ENCODE data around the gene SERGEF. TPM values are rescaled to one million over a fixed set of nuclear protein-coding genes. Genes with fewer than 3 reads are reported as not detected.

Gene SERGEF
- total and polyA plus RNA-seq, 2 of the 13 experiments (the other 11 are each of a cell fraction or from before 2014, with no cell fraction given): 54.5 to 114 TPM

- TF ChIP-seq YEATS2 (CRISPR knock-in tag; IDR thresholded peaks at IDR 0.05; ENCODE audit: borderline replicate concordance): peak; percentile 27; the same call in 1 of the 2 replicates
- peak; percentile 49; the same call in 1 of the 2 replicates for TF ChIP-seq MAX (IDR thresholded peaks at IDR 0.05)
- no peak for TF ChIP-seq ZSCAN12 (CRISPR knock-in tag; IDR thresholded peaks at IDR 0.05)
- TF ChIP-seq ZNF414 (CRISPR knock-in tag; IDR thresholded peaks at IDR 0.05): no peak
- no peak for TF ChIP-seq ZNF576 (CRISPR knock-in tag; IDR thresholded peaks at IDR 0.05)
- TF ChIP-seq CREM (IDR thresholded peaks at IDR 0.05): peak; percentile 74
- TF ChIP-seq CREM (CRISPR knock-in tag; IDR thresholded peaks at IDR 0.05): no peak
- peak; percentile 97 for TF ChIP-seq HNF1B (CRISPR knock-in tag; IDR thresholded peaks at IDR 0.05)
- peak; percentile 36; the same call in 1 of the 2 replicates for TF ChIP-seq ZNF652 (CRISPR knock-in tag; IDR thresholded peaks at IDR 0.05; ENCODE audit: borderline replicate concordance, low read depth)
- no peak for TF ChIP-seq HES4 (CRISPR knock-in tag; IDR thresholded peaks at IDR 0.05; ENCODE audit: borderline replicate concordance)
- no peak for TF ChIP-seq NR1H2 (CRISPR knock-in tag; IDR thresholded peaks at IDR 0.05; ENCODE audit: borderline replicate concordance, low read depth)
- peak; percentile 48; the same call in 1 of the 2 replicates for TF ChIP-seq THAP11 (CRISPR knock-in tag; IDR thresholded peaks at IDR 0.05)
- TF ChIP-seq DR1 (CRISPR knock-in tag; IDR thresholded peaks at IDR 0.05): no peak
- no peak for TF ChIP-seq TEAD2 (CRISPR knock-in tag; IDR thresholded peaks at IDR 0.05)
- no peak for TF ChIP-seq ZNF318 (CRISPR knock-in tag; IDR thresholded peaks at IDR 0.05)
- no peak for TF ChIP-seq ETV6 (CRISPR knock-in tag; conservative IDR thresholded peaks at IDR 0.05)
- TF ChIP-seq NFKBIZ (CRISPR knock-in tag; IDR thresholded peaks at IDR 0.05): no peak
- peak; percentile 91 for TF ChIP-seq FOXA3 (CRISPR knock-in tag; IDR thresholded peaks at IDR 0.05)
- no peak for TF ChIP-seq ZNF598 (CRISPR knock-in tag; IDR thresholded peaks at IDR 0.05; ENCODE audit: borderline replicate concordance)
- no peak for TF ChIP-seq DNMT3B (CRISPR knock-in tag; conservative IDR thresholded peaks at IDR 0.05)
- no peak for TF ChIP-seq HOXA5 (CRISPR knock-in tag; IDR thresholded peaks at IDR 0.05)
- TF ChIP-seq JUNB (CRISPR knock-in tag; IDR thresholded peaks at IDR 0.05; ENCODE audit: borderline replicate concordance): no peak; the same call in 1 of the 2 replicates
These were observed 12.1 kb downstream of the SERGEF start (continued) for GRCh38 chr11:18000760-18001159.
